ENCODE measurements around the gene TUT1. TPM values are rescaled to one million over a fixed set of nuclear protein-coding genes. Genes with fewer than 3 reads are reported as not detected.

The TUT1 gene
- total RNA-seq, 1 donor from 2014 or later, result 15.2 TPM

DNA sequence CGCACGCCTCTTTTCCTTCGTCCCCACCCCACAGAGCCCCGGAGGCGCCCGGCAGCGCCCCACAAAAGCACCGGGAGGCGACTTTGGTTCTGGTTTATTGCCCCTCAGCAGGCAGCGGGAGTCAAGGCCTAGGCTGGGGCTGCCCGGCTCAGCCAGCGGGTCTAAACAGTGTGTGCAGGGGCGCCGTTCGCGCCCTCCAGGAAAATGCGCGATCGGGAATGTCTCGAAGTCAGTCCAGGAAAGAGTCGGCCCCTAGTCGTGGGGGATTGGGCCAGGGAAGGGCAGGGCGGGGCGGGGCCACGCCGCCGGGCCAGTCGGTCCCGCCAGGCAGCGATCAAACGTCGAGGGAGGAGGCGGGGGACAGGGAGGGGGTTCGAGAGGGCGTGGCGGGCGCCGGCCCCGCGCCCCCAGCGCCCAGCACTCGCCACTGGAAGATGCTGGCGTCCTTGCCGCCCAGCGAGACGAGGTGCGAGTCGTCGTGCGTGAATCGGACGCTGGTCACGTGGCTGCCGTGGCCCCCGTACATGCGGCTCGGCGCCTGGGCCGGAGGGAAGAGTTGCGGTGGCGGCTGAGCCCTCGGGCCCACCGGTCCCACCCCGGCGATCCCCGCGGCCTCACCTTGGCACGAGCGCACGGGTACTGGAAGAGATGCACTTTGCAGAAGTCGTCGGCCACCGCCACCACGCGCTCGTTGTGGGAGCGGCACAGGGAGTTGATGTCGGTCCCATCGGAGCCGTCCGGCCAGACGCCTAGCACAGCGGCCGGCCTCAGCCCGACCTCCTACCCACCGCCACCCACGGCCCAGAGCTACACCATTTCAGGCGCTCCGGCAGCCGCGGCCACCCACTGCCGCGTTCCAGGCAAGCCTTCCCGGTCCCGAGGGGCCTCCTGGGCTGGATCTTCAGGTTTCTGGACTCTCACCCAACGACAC is 11.1 kb upstream of the TUT1 start:
- Histone ChIP-seq H3K4me3 (ENCODE audit: low read depth, low read length) (peak overlapping the region; percentile 34), H3K36me3 (ENCODE audit: control insufficient read depth, insufficient read depth, low read length) (no peaks in the 10 kb centered on the region), H3K27me3 (ENCODE audit: control insufficient read depth, insufficient read depth, low read length) (no peaks in the 10 kb centered on the region)
- no peak for DNase-seq (ENCODE audit: low read depth)
- TF ChIP-seq, protein P1, sequence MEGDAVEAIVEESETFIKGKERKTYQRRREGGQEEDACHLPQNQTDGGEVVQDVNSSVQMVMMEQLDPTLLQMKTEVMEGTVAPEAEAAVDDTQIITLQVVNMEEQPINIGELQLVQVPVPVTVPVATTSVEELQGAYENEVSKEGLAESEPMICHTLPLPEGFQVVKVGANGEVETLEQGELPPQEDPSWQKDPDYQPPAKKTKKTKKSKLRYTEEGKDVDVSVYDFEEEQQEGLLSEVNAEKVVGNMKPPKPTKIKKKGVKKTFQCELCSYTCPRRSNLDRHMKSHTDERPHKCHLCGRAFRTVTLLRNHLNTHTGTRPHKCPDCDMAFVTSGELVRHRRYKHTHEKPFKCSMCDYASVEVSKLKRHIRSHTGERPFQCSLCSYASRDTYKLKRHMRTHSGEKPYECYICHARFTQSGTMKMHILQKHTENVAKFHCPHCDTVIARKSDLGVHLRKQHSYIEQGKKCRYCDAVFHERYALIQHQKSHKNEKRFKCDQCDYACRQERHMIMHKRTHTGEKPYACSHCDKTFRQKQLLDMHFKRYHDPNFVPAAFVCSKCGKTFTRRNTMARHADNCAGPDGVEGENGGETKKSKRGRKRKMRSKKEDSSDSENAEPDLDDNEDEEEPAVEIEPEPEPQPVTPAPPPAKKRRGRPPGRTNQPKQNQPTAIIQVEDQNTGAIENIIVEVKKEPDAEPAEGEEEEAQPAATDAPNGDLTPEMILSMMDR (IDR thresholded peaks at IDR 0.05; ENCODE audit: insufficient read depth, low read length, poor library complexity, severe bottlenecking), result no peak

DNA sequence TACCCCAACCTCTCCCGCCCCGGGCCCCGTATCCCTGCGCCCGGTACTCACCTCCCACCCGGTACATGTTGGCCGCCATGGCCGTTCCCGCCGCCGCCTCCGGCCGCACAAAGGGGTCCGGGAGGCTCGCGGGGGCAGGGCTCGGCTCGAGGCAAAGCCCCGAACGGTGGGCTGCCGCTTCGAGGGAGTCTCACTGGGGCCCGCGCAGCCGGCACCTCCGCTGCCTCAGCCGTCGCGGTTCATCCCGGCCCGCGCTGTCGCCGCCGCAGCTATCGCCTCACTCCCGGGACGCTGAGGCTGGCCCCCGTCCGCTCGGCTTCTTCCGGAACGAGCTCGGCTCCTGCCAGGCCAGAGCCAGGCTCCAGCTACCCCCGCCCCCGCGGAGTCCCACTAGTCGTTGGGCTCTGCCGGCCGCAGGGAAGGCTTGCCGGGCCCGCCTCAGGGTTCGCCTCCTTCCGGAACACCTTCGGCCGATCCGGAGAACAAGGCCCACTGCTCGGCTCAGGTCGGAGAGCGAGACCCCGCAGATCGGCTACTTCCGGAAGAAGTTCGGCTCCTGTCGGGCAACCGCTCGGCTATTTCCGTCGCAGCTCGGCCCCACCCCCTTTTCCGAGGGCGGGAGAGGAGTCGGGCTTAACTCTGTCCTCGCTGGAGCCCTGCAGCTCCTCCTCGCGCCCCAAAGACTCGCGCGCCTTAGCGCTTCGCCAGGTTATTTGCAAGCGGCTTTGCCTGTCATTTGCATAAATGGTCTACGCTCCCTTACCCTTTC is 10.2 kb upstream of the TUT1 start, which contains the start of gene MTA2:
Gene MTA2, minus strand, starts transcription at position 494 of the 769 bp plus-strand sequence. Its CDS starts 415 bp downstream, at position 79.
- Histone ChIP-seq H3K27me3 (ENCODE audit: control insufficient read depth, insufficient read depth, low read length) (no peaks in the 10 kb centered on the region), H3K36me3 (ENCODE audit: control insufficient read depth, insufficient read depth, low read length) (no peaks in the 10 kb centered on the region), H3K4me3 (ENCODE audit: low read depth, low read length) (peak within 1 kb of the TSS; percentile 84)
- TF ChIP-seq, protein P1 (IDR thresholded peaks at IDR 0.05; ENCODE audit: insufficient read depth, low read length, poor library complexity, severe bottlenecking), result no peak
- DNase-seq (ENCODE audit: low read depth), result peak; percentile 77

DNA sequence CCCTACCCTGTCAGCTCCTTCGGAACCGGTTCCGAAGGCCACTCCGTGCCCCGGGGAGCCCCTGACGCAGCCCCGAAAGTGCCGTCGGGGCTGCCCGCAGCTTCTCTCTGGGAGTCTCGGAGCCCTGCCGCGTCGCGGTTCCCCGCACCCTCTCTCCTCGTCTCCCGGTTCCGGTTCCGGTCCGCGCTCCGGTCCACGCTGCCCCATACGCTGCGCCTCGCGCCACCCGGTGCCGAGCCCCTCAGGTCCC is 9.7 kb upstream of the TUT1 start:
- TF ChIP-seq, protein P1 (IDR thresholded peaks at IDR 0.05; ENCODE audit: insufficient read depth, low read length, poor library complexity, severe bottlenecking), result no peak
- peaks cover 3% of the 10 kb centered on the region for H3K36me3 ChIP-seq (ENCODE audit: control insufficient read depth, insufficient read depth, low read length)
- DNase-seq (ENCODE audit: low read depth), result no peak

DNA sequence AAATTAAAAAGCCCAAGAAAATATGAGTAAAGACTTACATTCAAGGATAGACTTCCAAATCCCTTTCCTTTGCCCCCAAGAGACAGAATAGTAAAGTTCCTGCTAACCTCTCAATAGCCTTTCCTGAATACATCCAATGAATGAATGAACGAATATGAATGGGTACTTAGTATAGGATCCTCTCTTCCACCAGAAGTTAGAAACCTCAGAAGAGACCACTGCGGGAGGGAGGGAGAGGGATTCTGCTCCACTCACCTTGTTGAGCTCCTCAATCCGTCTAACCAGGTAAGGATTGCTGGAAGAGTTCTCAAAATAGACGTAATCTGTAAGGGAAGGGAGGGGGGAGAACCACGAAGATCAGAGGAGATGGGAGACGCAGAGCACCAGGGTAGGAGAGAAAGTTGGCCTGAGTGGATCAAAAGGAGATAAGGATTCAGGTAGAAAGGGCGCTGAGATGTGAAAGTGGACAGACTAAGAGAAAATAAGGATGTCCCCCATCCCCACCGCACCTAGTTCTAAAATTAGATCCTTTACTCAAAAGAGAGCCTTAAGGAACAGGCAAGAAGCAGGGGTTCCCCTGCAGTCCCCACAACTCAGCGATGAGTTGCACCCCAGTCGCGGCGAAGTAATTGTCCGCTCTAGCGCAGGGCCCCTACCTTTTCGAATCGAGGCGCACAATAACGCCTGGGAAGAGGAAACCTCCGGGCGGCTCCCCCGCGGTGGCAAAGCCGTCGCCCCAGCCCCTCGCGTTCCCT is 9.2 kb upstream of the TUT1 start:
- H3K27me3 ChIP-seq (ENCODE audit: control insufficient read depth, insufficient read depth, low read length), result no peaks in the 10 kb centered on the region
- TF ChIP-seq, protein P1 (IDR thresholded peaks at IDR 0.05; ENCODE audit: insufficient read depth, low read length, poor library complexity, severe bottlenecking), result no peak
- DNase-seq (ENCODE audit: low read depth), result no peak
- H3K36me3 ChIP-seq (ENCODE audit: control insufficient read depth, insufficient read depth, low read length), result peaks cover 5% of the 10 kb centered on the region
- H3K4me3 ChIP-seq (ENCODE audit: low read depth, low read length), result peak overlapping the region; percentile 84

More for the DNA sequence above, 9.7 kb upstream of the TUT1 start:
- Histone ChIP-seq H3K4me3 (ENCODE audit: low read depth, low read length) (peak overlapping the region; percentile 84), H3K27me3 (ENCODE audit: control insufficient read depth, insufficient read depth, low read length) (no peaks in the 10 kb centered on the region)

DNA sequence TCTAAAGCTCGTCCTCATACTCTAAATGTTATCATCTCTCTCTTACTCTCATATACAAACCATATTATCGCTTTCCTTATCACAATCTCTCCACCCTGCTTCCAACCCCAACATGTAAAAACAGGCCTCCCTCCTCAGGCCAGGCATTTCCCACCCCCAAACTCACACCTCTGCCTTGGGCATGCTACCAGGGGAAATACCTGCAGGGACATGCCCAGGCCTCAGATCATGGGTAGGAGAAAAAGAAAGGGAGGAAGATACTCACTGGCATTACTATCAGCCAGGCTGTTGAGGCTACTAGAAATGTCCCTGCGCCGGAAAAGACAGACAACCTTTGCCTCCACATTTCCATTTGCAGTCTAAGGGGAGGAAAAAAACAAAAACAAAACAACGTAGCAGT is 8.6 kb upstream of the TUT1 start:
- H3K36me3 ChIP-seq (ENCODE audit: control insufficient read depth, insufficient read depth, low read length), result peaks cover 5% of the 10 kb centered on the region
- no peak for DNase-seq (ENCODE audit: low read depth)

More for the DNA sequence above, 8.6 kb upstream of the TUT1 start:
- TF ChIP-seq, protein P1 (IDR thresholded peaks at IDR 0.05; ENCODE audit: insufficient read depth, low read length, poor library complexity, severe bottlenecking), result no peak
- no peaks in the 10 kb centered on the region for H3K27me3 ChIP-seq (ENCODE audit: control insufficient read depth, insufficient read depth, low read length)
- peak overlapping the region; percentile 84 for H3K4me3 ChIP-seq (ENCODE audit: low read depth, low read length)
